Measurements from ENCODE around the gene RHOT2. TPM values are rescaled to one million over a fixed set of nuclear protein-coding genes. Genes with fewer than 3 reads are reported as not detected.

Gene RHOT2
- total and polyA plus RNA-seq, 9 of the 15 experiments (the other 6 are each of a cell fraction or from before 2014, with no cell fraction given): 5.0 to 373 (median 112) TPM

- TF ChIP-seq RAD21 (CRISPR knock-in tag; conservative IDR thresholded peaks at IDR 0.05 in 1 of 2, IDR thresholded peaks at IDR 0.05 in 1 of 2) (peak; percentile 50 to 69), DEAF1 (CRISPR knock-in tag; IDR thresholded peaks at IDR 0.05) (no peak; the same call in 1 of the 2 replicates), ETS1 (conservative IDR thresholded peaks at IDR 0.05; ENCODE audit: control insufficient read depth, low read depth, low read length) (peak; percentile 79), ZNF384 (IDR thresholded peaks at IDR 0.05; ENCODE audit: low read depth, low read length) (peak; percentile 29; the same call in 1 of the 2 replicates), EWSR1 (IDR thresholded peaks at IDR 0.05; ENCODE audit: borderline replicate concordance, low read depth, partially characterized antibody) (no peak), PML (IDR thresholded peaks at IDR 0.05; ENCODE audit: low read length) (peak; percentile 18; the same call in 1 of the 2 replicates), PHTF2 (CRISPR knock-in tag; IDR thresholded peaks at IDR 0.05) (no peak), NFRKB (IDR thresholded peaks at IDR 0.05; ENCODE audit: low read depth) (no peak), SLC30A9 (CRISPR knock-in tag; IDR thresholded peaks at IDR 0.05) (no peak), FIP1L1 (IDR thresholded peaks at IDR 0.05; ENCODE audit: low read depth, low read length, poor library complexity, severe bottlenecking) (peak; percentile 83), PCBP1 (IDR thresholded peaks at IDR 0.05; ENCODE audit: low read depth, low read length, poor library complexity, severe bottlenecking) (peak; percentile 68), EP400 (IDR thresholded peaks at IDR 0.05) (peak; percentile 55; the same call in 1 of the 2 replicates), NFIX (CRISPR knock-in tag; IDR thresholded peaks at IDR 0.05; ENCODE audit: low read depth) (no peak), CHD2 (IDR thresholded peaks at IDR 0.05; ENCODE audit: low read depth, low read length) (no peak; the same call in 1 of the 2 replicates), NCOR1 (IDR thresholded peaks at IDR 0.05) (no peak), AFF1 (IDR thresholded peaks at IDR 0.05; ENCODE audit: low read depth in 1 of 2, partially characterized antibody in 2 of 2) (no peak), ZNF274 (IDR thresholded peaks at IDR 0.05; ENCODE audit: borderline replicate concordance, low read depth, low read length) (no peak), HLTF (IDR thresholded peaks at IDR 0.05) (no peak), SMARCA5 (IDR thresholded peaks at IDR 0.05) (no peak), MYNN (IDR thresholded peaks at IDR 0.05) (no peak), MYNN (CRISPR knock-in tag; IDR thresholded peaks at IDR 0.05) (no peak)
These were observed at the start of gene RHOT2 (continued) for GRCh38 chr16:667780-668518.

Measured in K562 (cell line).